ENCODE results near the gene CNOT1. TPM values are rescaled to one million over a fixed set of nuclear protein-coding genes. Genes with fewer than 3 reads are reported as not detected.

Gene CNOT1
- polyA plus RNA-seq, 1 donor (not counting 4 experiments of a cell fraction or from before 2014, with no cell fraction given) = 163 TPM

GRCh38 chr16:58475091-58475619, 154.5 kb downstream of the CNOT1 start:
- H2AFZ ChIP-seq (ENCODE audit: control insufficient read depth, low read length) = no peak overlapping the region
- H3K27ac ChIP-seq (ENCODE audit: control insufficient read depth, insufficient read depth, low read length) = no peak overlapping the region
- no peak overlapping the region for H3K4me3 ChIP-seq (ENCODE audit: control insufficient read depth in 2 of 3, extremely low read depth in 1 of 3, insufficient read depth in 2 of 3, low read depth in 1 of 3, low read length in 3 of 3)
- H3K4me1 ChIP-seq (ENCODE audit: control insufficient read depth, extremely low read depth, insufficient read depth, low read length) = no peaks in the 10 kb centered on the region
- no peaks in the 10 kb centered on the region for H4K20me1 ChIP-seq (ENCODE audit: control insufficient read depth, extremely low read depth, insufficient read depth, low read length)
- dilution Hi-C loops (cut with MboI; ENCODE audit: extremely low pct_ligation_motif_present, low sequenced_read_pairs) = no loop called here
- no peak for TF ChIP-seq EZH2 (IDR thresholded peaks at IDR 0.05; ENCODE audit: low read length)
- TF ChIP-seq, protein P1, sequence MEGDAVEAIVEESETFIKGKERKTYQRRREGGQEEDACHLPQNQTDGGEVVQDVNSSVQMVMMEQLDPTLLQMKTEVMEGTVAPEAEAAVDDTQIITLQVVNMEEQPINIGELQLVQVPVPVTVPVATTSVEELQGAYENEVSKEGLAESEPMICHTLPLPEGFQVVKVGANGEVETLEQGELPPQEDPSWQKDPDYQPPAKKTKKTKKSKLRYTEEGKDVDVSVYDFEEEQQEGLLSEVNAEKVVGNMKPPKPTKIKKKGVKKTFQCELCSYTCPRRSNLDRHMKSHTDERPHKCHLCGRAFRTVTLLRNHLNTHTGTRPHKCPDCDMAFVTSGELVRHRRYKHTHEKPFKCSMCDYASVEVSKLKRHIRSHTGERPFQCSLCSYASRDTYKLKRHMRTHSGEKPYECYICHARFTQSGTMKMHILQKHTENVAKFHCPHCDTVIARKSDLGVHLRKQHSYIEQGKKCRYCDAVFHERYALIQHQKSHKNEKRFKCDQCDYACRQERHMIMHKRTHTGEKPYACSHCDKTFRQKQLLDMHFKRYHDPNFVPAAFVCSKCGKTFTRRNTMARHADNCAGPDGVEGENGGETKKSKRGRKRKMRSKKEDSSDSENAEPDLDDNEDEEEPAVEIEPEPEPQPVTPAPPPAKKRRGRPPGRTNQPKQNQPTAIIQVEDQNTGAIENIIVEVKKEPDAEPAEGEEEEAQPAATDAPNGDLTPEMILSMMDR (optimal IDR thresholded peaks at IDR 0.05 in 1 of 3, IDR thresholded peaks at IDR 0.05 in 1 of 3, conservative IDR thresholded peaks at IDR 0.05 in 1 of 3; ENCODE audit: extremely low read depth in 1 of 3, insufficient read depth in 2 of 3, low read length in 3 of 3) = no peak
- no peak overlapping the region for H3K9ac ChIP-seq (ENCODE audit: control insufficient read depth, extremely low read depth, insufficient read depth, low read length)
- H3K9me1 ChIP-seq (ENCODE audit: control insufficient read depth, extremely low read depth, insufficient read depth, low read length) = no peaks in the 10 kb centered on the region
- no peaks in the 10 kb centered on the region for H3K9me3 ChIP-seq (ENCODE audit: control insufficient read depth, low read depth, low read length)
- H3K27me3 ChIP-seq (ENCODE audit: control insufficient read depth, extremely low read depth, insufficient read depth, low read length) = peaks cover 2% of the 10 kb centered on the region
- H3K79me2 ChIP-seq (ENCODE audit: control insufficient read depth, insufficient read depth, low read length) = no peaks in the 10 kb centered on the region
- no peaks in the 10 kb centered on the region for H3K36me3 ChIP-seq (ENCODE audit: control insufficient read depth in 2 of 2, extremely low read depth in 1 of 2, insufficient read depth in 2 of 2, low read length in 2 of 2)
- no peak overlapping the region for H3K4me2 ChIP-seq (ENCODE audit: control insufficient read depth, extremely low read depth, insufficient read depth, low read depth, low read length)
- DNase-seq (ENCODE audit: low read depth, low spot score) = no peak
- no peak for FAIRE-seq

GRCh38 chr16:58474296-58474695, 155.3 kb downstream of the CNOT1 start:
- dilution Hi-C loops (cut with MboI; ENCODE audit: extremely low pct_ligation_motif_present, low sequenced_read_pairs) = no loop called here

More at GRCh38 chr16:58474296-58474695, 155.3 kb downstream of the CNOT1 start:
- DNase-seq (ENCODE audit: low read depth, low spot score) (no peak), FAIRE-seq (no peak)
- Histone ChIP-seq H3K36me3 (ENCODE audit: control insufficient read depth in 2 of 2, extremely low read depth in 1 of 2, insufficient read depth in 2 of 2, low read length in 2 of 2) (no peaks in the 10 kb centered on the region), H3K9ac (ENCODE audit: control insufficient read depth, extremely low read depth, insufficient read depth, low read length) (no peak overlapping the region), H2AFZ (ENCODE audit: control insufficient read depth, low read length) (no peak overlapping the region), H3K4me2 (ENCODE audit: control insufficient read depth, extremely low read depth, insufficient read depth, low read depth, low read length) (no peak overlapping the region), H3K27me3 (ENCODE audit: control insufficient read depth, extremely low read depth, insufficient read depth, low read length) (peaks cover 2% of the 10 kb centered on the region), H3K4me1 (ENCODE audit: control insufficient read depth, extremely low read depth, insufficient read depth, low read length) (no peaks in the 10 kb centered on the region), H3K9me1 (ENCODE audit: control insufficient read depth, extremely low read depth, insufficient read depth, low read length) (no peaks in the 10 kb centered on the region), H3K9me3 (ENCODE audit: control insufficient read depth, low read depth, low read length) (no peaks in the 10 kb centered on the region), H3K4me3 (ENCODE audit: control insufficient read depth in 2 of 3, extremely low read depth in 1 of 3, insufficient read depth in 2 of 3, low read depth in 1 of 3, low read length in 3 of 3) (no peak overlapping the region), H4K20me1 (ENCODE audit: control insufficient read depth, extremely low read depth, insufficient read depth, low read length) (no peaks in the 10 kb centered on the region), H3K79me2 (ENCODE audit: control insufficient read depth, insufficient read depth, low read length) (no peaks in the 10 kb centered on the region), H3K27ac (ENCODE audit: control insufficient read depth, insufficient read depth, low read length) (no peak overlapping the region)
- TF ChIP-seq EZH2 (IDR thresholded peaks at IDR 0.05; ENCODE audit: low read length) = no peak
- TF ChIP-seq, protein P1 (optimal IDR thresholded peaks at IDR 0.05 in 1 of 3, IDR thresholded peaks at IDR 0.05 in 1 of 3, conservative IDR thresholded peaks at IDR 0.05 in 1 of 3; ENCODE audit: extremely low read depth in 1 of 3, insufficient read depth in 2 of 3, low read length in 3 of 3) = no peak

All from keratinocyte (primary cell).